ENCODE data around the gene OR2T5.
"Not testable (repeated sequence)": the region's sequence is repeated elsewhere in the genome, so short reads cannot be mapped to it uniquely, and the experiment has no call there.

GRCh38 chr1:248442500-248443277 lies 45.7 kb upstream of the OR2T5 start:
- not testable (repeated sequence) for TF ChIP-seq ZFP30 (CRISPR knock-in tag; IDR thresholded peaks at IDR 0.05); ESRRG (CRISPR knock-in tag; IDR thresholded peaks at IDR 0.05); TCF4 (CRISPR knock-in tag; IDR thresholded peaks at IDR 0.05; ENCODE audit: borderline replicate concordance)
